Upper lobe of left lung (tissue), 6 donors: ENCODE measurements around the gene MACROD2. TPM values are rescaled to one million over a fixed set of nuclear protein-coding genes. Genes with fewer than 3 reads are reported as not detected.

Experiments
- ATAC-seq, 2 donors: fragments of 200-7000 bp; cut with Tn5 transposase; one replicate each; pipeline ENCODE4 v1.9.1; 2022; ENCODE audit warnings: mild to moderate bottlenecking in 2 of 2, moderate library complexity in 2 of 2; ENCODE audit not compliant: low FRiP score in 2 of 2
- DNase-seq, 2 donors: peaks; one replicate each; pipeline ENCODE4 v3.0.0-alpha.2; 2019 to 2020
- H3K27ac ChIP-seq, 4 donors: fragments of 200-600 bp; sonication (generic); one replicate each; pipeline ENCODE4 v1.5.1; 2016 to 2019
- H3K27me3 ChIP-seq, 4 donors: fragments of 200-600 bp; sonication (generic); one replicate each; pipeline ENCODE4 v1.5.1; 2017 to 2019
- H3K36me3 ChIP-seq, 4 donors: fragments of 200-600 bp; sonication (generic); one replicate each; pipeline ENCODE4 v1.5.1; 2016 to 2019
- H3K4me1 ChIP-seq, 4 donors: fragments of 200-600 bp; sonication (generic); one replicate each; pipeline ENCODE4 v1.5.1; 2018 to 2019
- H3K4me3 ChIP-seq, 4 donors: fragments of 200-600 bp; sonication (generic); one replicate each; pipeline ENCODE4 v1.5.1; 2017 to 2019; ENCODE audit warnings: mild to moderate bottlenecking in 2 of 4, moderate library complexity in 1 of 4
- H3K9me3 ChIP-seq, 4 donors: fragments of 200-600 bp; sonication (generic); one replicate each; pipeline ENCODE4 v1.5.1; 2018 to 2019
- CTCF ChIP-seq, 6 experiments: fragments of 450-650 bp in 4 of 6; fragments of 200-600 bp in 2 of 6; sonication (generic) in 2 of 6; IDR thresholded peaks; one replicate each; pipeline ENCODE4 v1.5.1; 2016 to 2019; ENCODE audit warnings: antibody characterized with exemption in 6 of 6
- EP300 ChIP-seq, 4 donors: sonication (generic); formaldehyde crosslinking; IDR thresholded peaks; one replicate each; pipeline ENCODE4 v1.5.1; 2017; ENCODE audit warnings: antibody characterized with exemption in 4 of 4, control low read depth in 2 of 4
- POLR2A ChIP-seq, 4 donors: fragments of 450-650 bp; IDR thresholded peaks; one replicate each; pipeline ENCODE4 v1.5.1; 2016 to 2017; ENCODE audit warnings: antibody characterized with exemption in 4 of 4, mild to moderate bottlenecking in 2 of 4
- POLR2AphosphoS5 ChIP-seq, 2 donors: sonication (generic); formaldehyde crosslinking; IDR thresholded peaks; one replicate each; pipeline ENCODE4 v1.5.1; 2017; ENCODE audit warnings: antibody characterized with exemption in 2 of 2
- WGBS, 2 donors: methylation state at CpG; one replicate each; pipeline ENCODE4 v1.1.5; 2017 to 2018; 5-methylcytosine and 5-hydroxymethylcytosine counted together
- total RNA-seq, 6 donors: library from RNA; depleted of rRNA in 4 of 6; stranded (reverse); fragments of >200 nt in 4 of 6; gene quantifications; one replicate each; pipeline versions ENCODE4 v1.1.0 to v1.2.1, GENCODE V29; 2016 to 2021
- donor health status: DM: no; HTN: no; CAD: no; lungs with moderate emphysema.
- donor health status: DM: no; HTN: yes; CAD: no; lungs with severe emphysema.

Gene MACROD2
- total RNA-seq, 6 donors from 2014 or later: 20.7 to 84.3 (median 36.3) TPM

- no peaks in the 10 kb centered on the region for H3K27me3 ChIP-seq
- DNase-seq (no peak), ATAC-seq (no peak)
- TF ChIP-seq POLR2AphosphoS5 (IDR thresholded peaks at IDR 0.05) (no peak), POLR2A (IDR thresholded peaks at IDR 0.05) (no peak), EP300 (IDR thresholded peaks at IDR 0.05) (no peak), CTCF (IDR thresholded peaks at IDR 0.05) (no peak)
- H3K27ac ChIP-seq: no peak overlapping the region
- no peaks in the 10 kb centered on the region for H3K9me3 ChIP-seq
- no peak overlapping the region for H3K4me3 ChIP-seq
- H3K4me1 ChIP-seq: no peaks in the 10 kb centered on the region
- H3K36me3 ChIP-seq: no peaks in the 10 kb centered on the region
Observed at GRCh38 chr20:16083639-16084280, 2088.4 kb downstream of the MACROD2 start.

GRCh38 chr20:16095226-16095625 is 2099.9 kb downstream of the MACROD2 start:
- H3K27me3 ChIP-seq: no peaks in the 10 kb centered on the region
- ATAC-seq: no peak
- no peak for DNase-seq
- no peaks in the 10 kb centered on the region for H3K9me3 ChIP-seq
- TF ChIP-seq POLR2AphosphoS5 (IDR thresholded peaks at IDR 0.05) (no peak), POLR2A (IDR thresholded peaks at IDR 0.05) (no peak), CTCF (IDR thresholded peaks at IDR 0.05) (no peak)
- H3K27ac ChIP-seq: no peak overlapping the region
- no peak overlapping the region for H3K4me3 ChIP-seq
- H3K4me1 ChIP-seq: peaks cover 0 to 13% (median 3%) of the 10 kb centered on the region in 4 donors
- WGBS, 2 donors: 61 to 67% methylated on average over 2 of the region's 2 CpGs
- no peaks in the 10 kb centered on the region for H3K36me3 ChIP-seq

- ATAC-seq (no peak), DNase-seq (no peak)
- Histone ChIP-seq H3K27me3 (no peaks in the 10 kb centered on the region), H3K9me3 (no peaks in the 10 kb centered on the region), H3K4me3 (no peak overlapping the region), H3K27ac (no peak overlapping the region), H3K4me1 (peaks cover 0 to 16% (median 3%) of the 10 kb centered on the region in 4 donors), H3K36me3 (no peaks in the 10 kb centered on the region)
- 85 to 88% methylated on average over 4 of the region's 4 CpGs for WGBS, 2 donors
- no peak for TF ChIP-seq EP300 (IDR thresholded peaks at IDR 0.05)
- no peak for TF ChIP-seq POLR2A (IDR thresholded peaks at IDR 0.05)
- TF ChIP-seq CTCF (IDR thresholded peaks at IDR 0.05): no peak
- TF ChIP-seq POLR2AphosphoS5 (IDR thresholded peaks at IDR 0.05): no peak
Observed at GRCh38 chr20:16096756-16097326, 2101.5 kb downstream of the MACROD2 start.

- no peak overlapping the region for H3K4me3 ChIP-seq
- H3K9me3 ChIP-seq: no peaks in the 10 kb centered on the region
- no peaks in the 10 kb centered on the region for H3K36me3 ChIP-seq
- DNase-seq (no peak), ATAC-seq (no peak)
- no peaks in the 10 kb centered on the region for H3K27me3 ChIP-seq
- 88 to 96% methylated on average over 4 of the region's 4 CpGs for WGBS, 2 donors
- no peak overlapping the region for H3K27ac ChIP-seq
- peaks cover 0 to 16% (median 3%) of the 10 kb centered on the region in 4 donors for H3K4me1 ChIP-seq
- TF ChIP-seq CTCF (IDR thresholded peaks at IDR 0.05): no peak
- TF ChIP-seq POLR2A (IDR thresholded peaks at IDR 0.05): no peak
- TF ChIP-seq EP300 (IDR thresholded peaks at IDR 0.05): no peak
- no peak for TF ChIP-seq POLR2AphosphoS5 (IDR thresholded peaks at IDR 0.05)
Observed at GRCh38 chr20:16097788-16098187, 2102.5 kb downstream of the MACROD2 start.
